Measurements from ENCODE around the gene FLT1.

The FLT1 gene

DNA sequence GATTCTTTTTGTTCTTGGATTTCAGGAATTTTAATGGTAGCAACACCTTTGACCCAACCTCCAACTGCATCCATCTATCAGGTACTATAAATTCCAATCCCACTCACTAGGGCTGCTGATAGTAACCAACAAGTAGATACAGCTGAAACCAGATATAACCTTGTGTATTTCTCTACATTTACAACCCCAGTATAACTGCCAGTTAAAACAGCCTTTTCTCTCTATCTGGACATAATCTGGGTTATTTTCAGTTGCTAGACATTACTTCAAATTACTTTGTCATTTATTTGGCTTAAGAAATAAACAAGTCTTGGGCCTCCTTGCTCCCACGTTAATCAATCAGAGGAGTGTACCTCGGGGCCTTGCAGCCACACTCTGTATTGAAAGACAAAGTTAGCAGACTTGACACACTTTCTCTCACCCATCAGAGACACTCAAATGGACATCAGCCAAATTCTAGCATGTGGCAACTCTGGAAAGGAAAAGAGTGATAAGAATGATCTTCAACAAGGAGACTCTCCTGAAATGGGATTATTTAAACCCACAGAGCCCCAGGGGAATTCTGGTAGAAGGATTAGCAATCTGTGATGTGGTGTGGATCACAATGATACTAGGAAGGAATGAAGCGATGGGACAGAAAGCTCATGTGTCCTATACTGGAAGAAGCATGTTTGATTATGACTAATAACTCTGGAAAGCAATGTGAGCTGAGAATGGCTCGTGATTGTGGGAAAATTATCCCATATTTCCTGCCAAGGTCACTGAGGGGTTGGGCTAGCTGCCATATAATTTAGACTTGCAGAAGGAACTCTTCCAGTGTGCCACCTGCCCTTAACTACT lies 157.5 kb downstream of the FLT1 start:
- H3K9ac ChIP-seq (ENCODE audit: insufficient read length, low read depth) = no peak overlapping the region
- no peak overlapping the region for H3K4me3 ChIP-seq (ENCODE audit: insufficient read length, low read depth)
- H3K36me3 ChIP-seq (ENCODE audit: insufficient read depth, insufficient read length, low read length) = no peaks in the 10 kb centered on the region
- TF ChIP-seq SUZ12 (IDR thresholded peaks at IDR 0.05; ENCODE audit: extremely low read depth, insufficient read depth, insufficient read length) (no peak), ZNF274 (IDR thresholded peaks at IDR 0.05; ENCODE audit: low read depth, low read length) (no peak), YY1 (IDR thresholded peaks at IDR 0.05; ENCODE audit: insufficient read depth, insufficient read length) (no peak)
- no peaks in the 10 kb centered on the region for H3K9me3 ChIP-seq (ENCODE audit: insufficient read depth, low read length)
- DNase-seq (ENCODE audit: low read depth, low spot score) = no peak
- peaks cover 2% of the 10 kb centered on the region for H3K4me1 ChIP-seq (ENCODE audit: insufficient read depth, insufficient read length)
- no peaks in the 10 kb centered on the region for H3K27me3 ChIP-seq (ENCODE audit: insufficient read depth, insufficient read length)

DNA sequence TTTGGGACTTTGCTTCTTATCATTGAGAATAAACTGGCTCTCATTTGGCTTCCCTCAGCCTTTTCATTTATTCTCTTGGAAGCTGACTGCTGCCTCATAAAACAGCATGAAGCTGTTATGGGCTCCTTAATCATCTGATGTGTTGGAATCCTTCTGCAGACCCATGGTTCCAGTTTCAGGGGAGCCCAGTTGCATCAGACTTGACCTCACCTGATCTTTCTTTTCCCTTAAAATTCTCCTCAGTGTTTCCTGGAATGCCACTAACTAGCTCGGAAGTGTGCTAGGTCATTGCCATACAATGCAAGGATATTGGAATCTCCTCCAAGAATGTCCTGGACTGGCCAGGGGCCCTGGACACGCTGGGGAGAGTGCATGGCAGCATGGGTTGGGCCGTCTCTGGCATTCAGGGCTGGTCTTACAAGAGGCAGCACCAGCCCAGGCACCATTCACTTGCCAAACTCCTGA lies 158.7 kb downstream of the FLT1 start:
- Histone ChIP-seq H3K27me3 (ENCODE audit: insufficient read depth, insufficient read length) (no peaks in the 10 kb centered on the region), H3K4me1 (ENCODE audit: insufficient read depth, insufficient read length) (peaks cover 2% of the 10 kb centered on the region), H3K9me3 (ENCODE audit: insufficient read depth, low read length) (no peaks in the 10 kb centered on the region), H3K36me3 (ENCODE audit: insufficient read depth, insufficient read length, low read length) (no peaks in the 10 kb centered on the region), H3K4me3 (ENCODE audit: insufficient read length, low read depth) (no peak overlapping the region), H3K9ac (ENCODE audit: insufficient read length, low read depth) (no peak overlapping the region)
- no peak for TF ChIP-seq YY1 (IDR thresholded peaks at IDR 0.05; ENCODE audit: insufficient read depth, insufficient read length)
- TF ChIP-seq SUZ12 (IDR thresholded peaks at IDR 0.05; ENCODE audit: extremely low read depth, insufficient read depth, insufficient read length) = no peak
- TF ChIP-seq ZNF274 (IDR thresholded peaks at IDR 0.05; ENCODE audit: low read depth, low read length) = no peak
- no peak for DNase-seq (ENCODE audit: low read depth, low spot score)

GRCh38 chr13:28333204-28333881 lies 161.6 kb downstream of the FLT1 start:
- H3K9me3 ChIP-seq (ENCODE audit: insufficient read depth, low read length) = peaks cover 7% of the 10 kb centered on the region; the same call in 1 of the 2 replicates
- H3K9ac ChIP-seq (ENCODE audit: insufficient read length, low read depth) = no peak overlapping the region
- no peak overlapping the region for H3K4me3 ChIP-seq (ENCODE audit: insufficient read length, low read depth)
- TF ChIP-seq YY1 (IDR thresholded peaks at IDR 0.05; ENCODE audit: insufficient read depth, insufficient read length) = no peak
- TF ChIP-seq ZNF274 (IDR thresholded peaks at IDR 0.05; ENCODE audit: low read depth, low read length) = no peak
- no peak for TF ChIP-seq SUZ12 (IDR thresholded peaks at IDR 0.05; ENCODE audit: extremely low read depth, insufficient read depth, insufficient read length)
- DNase-seq (ENCODE audit: low read depth, low spot score) = no peak
- H3K36me3 ChIP-seq (ENCODE audit: insufficient read depth, insufficient read length, low read length) = no peaks in the 10 kb centered on the region
- no peaks in the 10 kb centered on the region for H3K27me3 ChIP-seq (ENCODE audit: insufficient read depth, insufficient read length)
- H3K4me1 ChIP-seq (ENCODE audit: insufficient read depth, insufficient read length) = peaks cover 2% of the 10 kb centered on the region

DNA sequence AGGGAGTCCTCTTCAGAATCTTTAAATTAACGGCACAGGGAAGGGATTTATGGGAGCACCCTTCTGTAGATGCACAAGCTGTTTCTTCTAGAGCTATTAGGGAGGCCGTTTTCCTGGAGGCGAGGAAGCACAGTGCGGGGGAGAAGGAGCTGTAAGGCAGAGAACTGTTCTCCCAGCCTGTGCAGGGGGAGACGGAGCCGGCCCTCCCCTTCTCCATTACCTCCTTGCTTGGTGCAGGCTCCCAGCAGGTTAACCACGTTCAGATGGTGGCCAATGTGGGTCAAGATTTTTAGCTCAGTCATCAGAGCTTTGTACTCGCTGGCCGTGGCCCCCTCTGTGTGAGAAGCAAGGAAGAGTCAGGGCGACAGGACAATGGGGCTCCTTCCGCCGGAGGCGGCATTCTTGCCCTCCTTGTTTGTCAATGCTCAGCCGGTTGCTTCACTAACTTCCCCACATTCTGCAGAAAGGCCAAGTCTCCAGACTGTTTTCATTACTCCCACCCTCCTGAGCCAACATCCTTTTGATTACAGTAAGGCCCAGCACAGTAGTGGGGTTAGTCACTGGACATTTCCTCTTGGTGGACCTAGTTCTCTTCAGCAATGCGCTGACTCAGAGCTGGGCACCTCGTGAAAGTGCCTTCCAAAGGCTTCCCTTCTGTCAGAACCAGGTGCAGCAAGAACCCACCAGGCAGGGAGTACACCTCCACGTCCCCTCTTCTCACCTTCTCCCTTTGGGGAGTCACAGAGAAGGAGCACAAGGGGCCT lies 165.4 kb downstream of the FLT1 start:
- TF ChIP-seq SUZ12 (IDR thresholded peaks at IDR 0.05; ENCODE audit: extremely low read depth, insufficient read depth, insufficient read length) (no peak), YY1 (IDR thresholded peaks at IDR 0.05; ENCODE audit: insufficient read depth, insufficient read length) (no peak), ZNF274 (IDR thresholded peaks at IDR 0.05; ENCODE audit: low read depth, low read length) (no peak)
- Histone ChIP-seq H3K9me3 (ENCODE audit: insufficient read depth, low read length) (peaks cover 10% of the 10 kb centered on the region; the same call in 1 of the 2 replicates), H3K4me3 (ENCODE audit: insufficient read length, low read depth) (no peak overlapping the region), H3K9ac (ENCODE audit: insufficient read length, low read depth) (no peak overlapping the region), H3K36me3 (ENCODE audit: insufficient read depth, insufficient read length, low read length) (no peaks in the 10 kb centered on the region), H3K27me3 (ENCODE audit: insufficient read depth, insufficient read length) (no peaks in the 10 kb centered on the region), H3K4me1 (ENCODE audit: insufficient read depth, insufficient read length) (no peaks in the 10 kb centered on the region)
- DNase-seq (ENCODE audit: low read depth, low spot score) = no peak

GRCh38 chr13:28328271-28328607 lies 166.7 kb downstream of the FLT1 start:
- no peak overlapping the region for H3K9ac ChIP-seq (ENCODE audit: insufficient read length, low read depth)

GRCh38 chr13:28327373-28328270 lies 167.3 kb downstream of the FLT1 start:
- DNase-seq (ENCODE audit: low read depth, low spot score) = no peak

More at GRCh38 chr13:28328271-28328607, 166.7 kb downstream of the FLT1 start:
- TF ChIP-seq YY1 (IDR thresholded peaks at IDR 0.05; ENCODE audit: insufficient read depth, insufficient read length) = no peak
- no peaks in the 10 kb centered on the region for H3K36me3 ChIP-seq (ENCODE audit: insufficient read depth, insufficient read length, low read length)
- H3K27me3 ChIP-seq (ENCODE audit: insufficient read depth, insufficient read length) = no peaks in the 10 kb centered on the region
- DNase-seq (ENCODE audit: low read depth, low spot score) = no peak
- peaks cover 10% of the 10 kb centered on the region; the same call in 1 of the 2 replicates for H3K9me3 ChIP-seq (ENCODE audit: insufficient read depth, low read length)
- no peak overlapping the region for H3K4me3 ChIP-seq (ENCODE audit: insufficient read length, low read depth)
- no peaks in the 10 kb centered on the region for H3K4me1 ChIP-seq (ENCODE audit: insufficient read depth, insufficient read length)

More at GRCh38 chr13:28327373-28328270, 167.3 kb downstream of the FLT1 start:
- no peaks in the 10 kb centered on the region for H3K27me3 ChIP-seq (ENCODE audit: insufficient read depth, insufficient read length)
- H3K4me1 ChIP-seq (ENCODE audit: insufficient read depth, insufficient read length) = no peaks in the 10 kb centered on the region
- H3K9me3 ChIP-seq (ENCODE audit: insufficient read depth, low read length) = peaks cover 10% of the 10 kb centered on the region; the same call in 1 of the 2 replicates
- H3K4me3 ChIP-seq (ENCODE audit: insufficient read length, low read depth) = no peak overlapping the region
- TF ChIP-seq YY1 (IDR thresholded peaks at IDR 0.05; ENCODE audit: insufficient read depth, insufficient read length) (no peak), SUZ12 (IDR thresholded peaks at IDR 0.05; ENCODE audit: extremely low read depth, insufficient read depth, insufficient read length) (no peak)
- no peaks in the 10 kb centered on the region for H3K36me3 ChIP-seq (ENCODE audit: insufficient read depth, insufficient read length, low read length)
- no peak overlapping the region for H3K9ac ChIP-seq (ENCODE audit: insufficient read length, low read depth)

Measured in NT2/D1 (cell line).